Gastroesophageal sphincter (tissue), 4 donors: Measurements from ENCODE around the gene C6orf120. TPM values are rescaled to one million over a fixed set of nuclear protein-coding genes. Genes with fewer than 3 reads are reported as not detected.

Experiments used
- ATAC-seq: fragments of 150-250 bp; one replicate; pipeline ENCODE4 v1.9.1; 2016; ENCODE audit warnings: mild to moderate bottlenecking, moderate library complexity
- H3K27ac ChIP-seq, 4 donors: fragments of 200-600 bp; sonication (generic) in 3 of 4; 1 replicate in 3 of 4; 2 replicates in 1 of 4; pipeline ENCODE4 v1.5.1; 2016 to 2019
- H3K27me3 ChIP-seq: fragments of 200-600 bp; sonication (generic); one replicate; pipeline ENCODE4 v1.5.1; 2019
- H3K36me3 ChIP-seq, 2 donors: fragments of 200-600 bp; sonication (generic); one replicate each; pipeline ENCODE4 v1.5.1; 2019; ENCODE audit warnings: control low read depth in 1 of 2
- H3K4me1 ChIP-seq, 3 donors: fragments of 200-600 bp; sonication (generic); 1 replicate in 2 of 3; 2 replicates in 1 of 3; pipeline ENCODE4 v1.5.1; 2016 to 2019; ENCODE audit warnings: control low read depth in 2 of 3
- H3K4me3 ChIP-seq, 2 donors: fragments of 200-600 bp; sonication (generic); one replicate each; pipeline ENCODE4 v1.5.1; 2019; ENCODE audit warnings: mild to moderate bottlenecking in 1 of 2, moderate library complexity in 1 of 2
- H3K9me3 ChIP-seq, 3 donors: fragments of 200-600 bp; sonication (generic); one replicate each; pipeline ENCODE4 v1.5.1; 2017 to 2019; ENCODE audit warnings: control low read depth in 2 of 3
- EP300 ChIP-seq: sonication (generic); formaldehyde crosslinking; IDR thresholded peaks from one replicate; pipeline ENCODE4 v1.6.1; 2017; ENCODE audit warnings: antibody characterized with exemption, mild to moderate bottlenecking
- POLR2A ChIP-seq, 2 donors: fragments of 450-650 bp; IDR thresholded peaks; one replicate each; pipeline ENCODE4 v1.6.1; 2017; ENCODE audit warnings: antibody characterized with exemption in 2 of 2, mild to moderate bottlenecking in 2 of 2, moderate library complexity in 1 of 2
- POLR2AphosphoS5 ChIP-seq: sonication (generic); formaldehyde crosslinking; IDR thresholded peaks from one replicate; pipeline ENCODE4 v1.6.1; 2017; ENCODE audit warnings: antibody characterized with exemption
- whole genome bisulfite sequencing, 2 donors: methylation state at CpG; one replicate each; pipeline ENCODE4 v1.1.5; 2018; ENCODE audit warnings: low coverage in 1 of 2; 5-methylcytosine and 5-hydroxymethylcytosine counted together
- total RNA-seq, 4 donors: library from RNA; depleted of rRNA; stranded (reverse); fragments of >200 nt; gene quantifications; one replicate each; pipeline ENCODE4 v1.1.0, GENCODE V29; 2016
- TF ChIP-seq, protein P1 (sequence below), 4 experiments: fragments of 200-600 bp in 2 of 4; fragments of 450-650 bp in 2 of 4; sonication (generic) in 1 of 4; IDR thresholded peaks; one replicate each; pipeline ENCODE4 v1.5.1; 2017 to 2019; ENCODE audit warnings: antibody characterized with exemption in 4 of 4, mild to moderate bottlenecking in 2 of 4, moderate library complexity in 2 of 4

Gene C6orf120
- total RNA-seq, 4 donors from 2014 or later: 31.9 to 38.8 (median 35.4) TPM

GRCh38 chr6:169675011-169675410 lies 26.9 kb upstream of the C6orf120 start:
- Histone ChIP-seq H3K27ac (no peak overlapping the region), H3K36me3 (peaks cover 0 to 54% of the 10 kb centered on the region in 2 donors), H3K27me3 (no peaks in the 10 kb centered on the region), H3K4me1 (no peaks in the 10 kb centered on the region), H3K4me3 (no peak overlapping the region), H3K9me3 (no peaks in the 10 kb centered on the region)
- ATAC-seq: no peak
- TF ChIP-seq EP300: no peak
- 80% methylated on average over 2 of the region's 3 CpGs; no CpG with 5 or more reads in 1 of the 2 donors for WGBS, 2 donors

DNA sequence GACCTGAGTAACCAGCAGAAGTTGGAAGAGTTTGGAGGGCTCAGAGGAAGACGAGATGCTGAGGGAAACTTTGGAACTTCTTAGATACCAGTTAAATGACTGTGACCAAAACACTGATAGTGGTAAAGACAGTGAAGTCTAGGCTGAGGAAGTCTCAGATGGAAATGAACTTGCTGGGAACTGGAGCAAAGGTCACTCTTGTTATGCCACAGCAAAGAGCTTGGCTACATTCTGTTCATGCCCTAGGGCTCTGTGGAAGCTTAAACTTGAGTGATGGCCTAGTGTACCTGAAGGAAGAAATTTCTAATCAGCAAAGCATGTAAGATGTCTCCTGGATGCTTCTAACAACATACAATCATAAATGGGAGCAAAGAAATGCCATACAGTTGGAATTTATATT lies 24.8 kb upstream of the C6orf120 start:
- 90 to 91% methylated on average over 1 of the region's 1 CpG for WGBS, 2 donors
- TF ChIP-seq POLR2AphosphoS5: no peak
- TF ChIP-seq, protein P1, sequence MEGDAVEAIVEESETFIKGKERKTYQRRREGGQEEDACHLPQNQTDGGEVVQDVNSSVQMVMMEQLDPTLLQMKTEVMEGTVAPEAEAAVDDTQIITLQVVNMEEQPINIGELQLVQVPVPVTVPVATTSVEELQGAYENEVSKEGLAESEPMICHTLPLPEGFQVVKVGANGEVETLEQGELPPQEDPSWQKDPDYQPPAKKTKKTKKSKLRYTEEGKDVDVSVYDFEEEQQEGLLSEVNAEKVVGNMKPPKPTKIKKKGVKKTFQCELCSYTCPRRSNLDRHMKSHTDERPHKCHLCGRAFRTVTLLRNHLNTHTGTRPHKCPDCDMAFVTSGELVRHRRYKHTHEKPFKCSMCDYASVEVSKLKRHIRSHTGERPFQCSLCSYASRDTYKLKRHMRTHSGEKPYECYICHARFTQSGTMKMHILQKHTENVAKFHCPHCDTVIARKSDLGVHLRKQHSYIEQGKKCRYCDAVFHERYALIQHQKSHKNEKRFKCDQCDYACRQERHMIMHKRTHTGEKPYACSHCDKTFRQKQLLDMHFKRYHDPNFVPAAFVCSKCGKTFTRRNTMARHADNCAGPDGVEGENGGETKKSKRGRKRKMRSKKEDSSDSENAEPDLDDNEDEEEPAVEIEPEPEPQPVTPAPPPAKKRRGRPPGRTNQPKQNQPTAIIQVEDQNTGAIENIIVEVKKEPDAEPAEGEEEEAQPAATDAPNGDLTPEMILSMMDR (IDR thresholded peaks at IDR 0.05): no peak
- TF ChIP-seq EP300: no peak
- no peak for TF ChIP-seq POLR2A (IDR thresholded peaks at IDR 0.05)
- no peaks in the 10 kb centered on the region for H3K27me3 ChIP-seq
- H3K4me3 ChIP-seq: no peak overlapping the region
- no peak for ATAC-seq
- H3K36me3 ChIP-seq: peaks cover 0 to 50% of the 10 kb centered on the region in 2 donors
- H3K9me3 ChIP-seq: no peaks in the 10 kb centered on the region
- H3K27ac ChIP-seq: no peak overlapping the region
- H3K4me1 ChIP-seq: no peaks in the 10 kb centered on the region

DNA sequence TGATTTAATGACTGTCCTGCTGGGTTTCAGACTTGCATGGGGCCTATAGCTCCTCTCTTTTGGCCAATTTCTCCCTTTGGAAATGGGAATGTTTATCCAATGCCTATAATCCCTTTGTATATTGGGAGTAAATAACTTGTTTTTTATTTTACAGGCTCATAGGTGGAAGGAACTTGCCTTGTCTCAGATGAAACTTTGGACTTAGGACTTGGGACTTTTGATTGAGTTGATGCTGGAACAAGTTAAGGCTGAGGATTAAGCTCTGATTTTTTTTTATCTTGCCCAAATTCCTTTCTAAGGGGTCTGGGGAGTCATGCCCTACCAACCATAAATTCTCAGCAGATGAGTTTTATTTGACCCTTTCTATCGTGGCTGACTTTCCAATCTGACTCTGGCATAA lies 23.6 kb upstream of the C6orf120 start:
- WGBS, 2 donors: 50 to 73% methylated on average over 1 of the region's 1 CpG
- H3K27ac ChIP-seq: no peak overlapping the region
- no peak overlapping the region for H3K4me3 ChIP-seq
- no peaks in the 10 kb centered on the region for H3K27me3 ChIP-seq
- H3K4me1 ChIP-seq: no peaks in the 10 kb centered on the region
- no peak for ATAC-seq
- peaks cover 0 to 46% of the 10 kb centered on the region in 2 donors for H3K36me3 ChIP-seq
- TF ChIP-seq, protein P1 (IDR thresholded peaks at IDR 0.05): no peak
- TF ChIP-seq EP300 (no peak), POLR2A (IDR thresholded peaks at IDR 0.05) (no peak), POLR2AphosphoS5 (no peak)
- no peaks in the 10 kb centered on the region for H3K9me3 ChIP-seq

DNA sequence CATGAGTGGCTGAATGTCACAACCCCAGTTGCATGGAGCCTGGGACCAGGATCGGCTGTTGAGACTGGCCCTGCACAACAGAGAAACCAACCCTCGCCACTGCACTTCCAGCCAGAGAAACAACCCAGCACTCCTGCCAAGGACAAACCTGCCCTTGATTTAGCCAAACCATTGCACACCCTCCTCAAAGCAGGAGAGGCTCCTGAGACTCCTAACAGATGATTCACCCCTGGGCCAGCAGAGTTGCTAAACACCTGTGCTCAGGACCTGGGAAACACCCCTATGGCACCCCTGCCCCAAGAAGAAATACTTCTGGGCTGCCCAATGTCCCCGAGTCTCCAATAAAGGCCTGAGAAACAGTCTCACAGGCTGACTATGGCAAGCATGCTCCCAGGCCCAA lies 17.9 kb upstream of the C6orf120 start:
- ATAC-seq: no peak
- Histone ChIP-seq H3K4me1 (no peaks in the 10 kb centered on the region), H3K27me3 (no peaks in the 10 kb centered on the region), H3K4me3 (no peak overlapping the region), H3K27ac (no peak overlapping the region), H3K9me3 (peaks cover 0 to 14% (median 0%) of the 10 kb centered on the region in 3 donors), H3K36me3 (peaks cover 0 to 72% of the 10 kb centered on the region in 2 donors)
- no peak for TF ChIP-seq POLR2A (IDR thresholded peaks at IDR 0.05)
- TF ChIP-seq, protein P1 (IDR thresholded peaks at IDR 0.05): no peak
- no peak for TF ChIP-seq EP300
- no peak for TF ChIP-seq POLR2AphosphoS5
- 100% methylated on average over 1 of the region's 3 CpGs; no CpG with 5 or more reads in 1 of the 2 donors for WGBS, 2 donors

DNA sequence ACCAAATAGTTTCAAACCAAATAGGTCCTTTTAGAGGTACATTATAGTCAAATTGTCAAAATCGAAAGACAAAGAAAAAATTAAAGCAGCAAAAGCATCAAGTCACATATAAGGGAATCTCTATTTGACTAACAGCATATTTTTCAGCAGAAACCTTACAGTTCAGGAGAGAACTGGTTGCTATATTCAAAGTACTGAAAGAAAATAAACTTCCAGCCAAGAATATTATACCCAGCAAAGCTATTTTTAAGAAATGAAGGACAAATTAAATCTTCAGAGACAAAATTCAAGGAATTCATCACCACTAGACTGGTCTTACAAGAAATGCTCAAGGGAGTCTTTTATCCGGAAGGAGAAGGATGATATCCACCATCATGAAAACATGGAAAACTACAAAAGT lies 16.1 kb upstream of the C6orf120 start:
- H3K4me1 ChIP-seq: no peaks in the 10 kb centered on the region
- WGBS, 2 donors: 94 to 100% methylated on average over 2 of the region's 2 CpGs
- TF ChIP-seq POLR2AphosphoS5 (no peak), EP300 (no peak), POLR2A (IDR thresholded peaks at IDR 0.05) (no peak)
- TF ChIP-seq, protein P1 (IDR thresholded peaks at IDR 0.05): no peak
- no peak overlapping the region for H3K4me3 ChIP-seq
- no peaks in the 10 kb centered on the region for H3K27me3 ChIP-seq
- H3K36me3 ChIP-seq: peaks cover 0 to 63% of the 10 kb centered on the region in 2 donors
- ATAC-seq: no peak
- H3K9me3 ChIP-seq: peaks cover 0 to 14% (median 0%) of the 10 kb centered on the region in 3 donors
- H3K27ac ChIP-seq: no peak overlapping the region
